ENCODE measurements around the gene DES. TPM values are rescaled to one million over a fixed set of nuclear protein-coding genes. Genes with fewer than 3 reads are reported as not detected.
A peak's percentile ranks its signal among the peaks of the same experiment; 100 is the strongest.

DES gene
- total RNA-seq, 2 donors from 2014 or later, result 6,561 to 7,652 TPM

DNA sequence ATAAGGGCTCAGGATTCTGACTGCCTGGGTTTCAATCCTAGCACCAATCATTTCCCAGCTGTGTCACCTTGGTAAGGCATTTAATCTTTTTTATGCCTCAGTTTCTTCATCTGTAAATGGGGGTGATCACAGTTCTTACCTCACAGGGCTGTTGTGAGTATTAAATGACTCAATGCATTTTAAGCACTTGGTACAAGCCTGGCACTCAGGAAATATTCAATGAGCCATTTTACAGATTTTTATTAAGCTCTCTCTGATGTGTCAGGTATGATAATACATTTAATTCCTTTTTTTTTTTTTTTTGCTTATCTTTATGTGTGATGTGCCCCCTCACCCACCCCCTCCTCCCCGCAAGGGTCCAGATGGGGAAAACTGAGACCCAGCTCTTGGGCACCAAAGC, 28.5 kb downstream of the DES start:
- intact Hi-C loops (cut with DNase I), result no loop called here
- no peak for DNase-seq (ENCODE audit: low spot score)

DNA sequence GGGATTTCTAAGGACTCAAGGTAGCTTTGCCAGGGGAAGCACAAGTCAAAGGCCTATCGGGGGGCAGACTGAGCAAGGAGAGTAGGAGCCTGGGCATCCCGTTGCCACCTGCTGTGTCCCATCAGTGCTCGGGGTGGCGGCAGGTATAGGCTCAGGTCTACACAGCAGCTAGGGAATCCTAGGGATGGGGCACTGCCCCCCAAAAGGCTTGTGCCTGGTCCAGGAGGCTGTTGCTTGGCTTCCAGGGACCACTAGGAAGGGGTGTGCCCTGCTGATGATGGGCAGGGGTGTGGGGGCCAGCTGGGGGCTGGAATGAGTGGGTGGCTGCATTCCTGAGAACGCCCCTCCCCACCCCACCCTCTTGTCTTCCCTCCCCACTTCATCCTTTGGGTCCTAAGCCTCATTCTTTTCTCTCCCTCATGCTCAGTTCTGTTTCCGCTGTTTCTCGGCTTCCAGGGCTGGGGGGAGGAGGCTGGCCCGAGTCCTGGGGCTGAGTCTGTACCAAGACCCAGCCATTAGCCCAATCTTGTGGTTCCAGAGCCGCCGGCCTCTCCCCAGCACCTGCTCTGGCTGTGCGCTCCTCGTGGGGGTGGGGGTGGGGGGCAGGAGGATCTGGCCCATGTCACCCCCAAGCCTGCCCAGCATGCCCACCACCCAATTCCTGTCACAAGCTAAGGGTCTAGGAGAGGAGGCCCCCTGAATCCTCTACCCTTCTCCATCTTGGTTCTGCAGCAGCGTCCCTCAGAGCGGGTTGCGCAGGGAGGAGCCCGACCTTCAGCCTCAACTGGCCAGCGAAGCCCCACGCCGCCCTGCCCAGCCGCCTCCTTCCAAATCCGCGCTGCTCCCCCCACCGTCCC, 29.3 kb downstream of the DES start:
- intact Hi-C loops (cut with DNase I), result no loop called here
- DNase-seq (ENCODE audit: low spot score), result peak; percentile 82

GRCh38 chr2:219448099-219448775, 30.1 kb downstream of the DES start:
- DNase-seq (ENCODE audit: low spot score), result peak; percentile 78
- intact Hi-C loops (cut with DNase I), result no loop called here

DNA sequence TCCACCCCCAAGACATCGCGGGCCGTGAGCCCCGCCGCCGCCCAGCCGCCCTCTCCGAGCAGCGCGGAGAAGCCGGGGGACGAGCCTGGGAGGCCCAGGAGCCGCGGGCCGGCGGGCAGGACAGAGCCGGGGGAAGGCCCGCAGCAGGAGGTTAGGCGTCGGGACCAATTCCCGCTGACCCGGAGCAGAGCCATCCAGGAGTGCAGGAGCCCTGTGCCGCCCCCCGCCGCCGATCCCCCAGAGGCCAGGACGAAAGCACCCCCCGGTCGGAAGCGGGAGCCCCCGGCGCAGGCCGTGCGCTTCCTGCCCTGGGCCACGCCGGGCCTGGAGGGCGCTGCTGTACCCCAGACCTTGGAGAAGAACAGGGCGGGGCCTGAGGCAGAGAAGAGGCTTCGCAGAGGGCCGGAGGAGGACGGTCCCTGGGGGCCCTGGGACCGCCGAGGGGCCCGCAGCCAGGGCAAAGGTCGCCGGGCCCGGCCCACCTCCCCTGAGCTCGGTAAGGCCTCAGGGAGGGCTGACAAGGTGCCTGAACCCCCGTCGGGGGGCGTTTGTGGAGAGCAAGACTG, 30.7 kb downstream of the DES start:
- intact Hi-C loops (cut with DNase I), result no loop called here
- peak; percentile 78 for DNase-seq (ENCODE audit: low spot score)

DNA sequence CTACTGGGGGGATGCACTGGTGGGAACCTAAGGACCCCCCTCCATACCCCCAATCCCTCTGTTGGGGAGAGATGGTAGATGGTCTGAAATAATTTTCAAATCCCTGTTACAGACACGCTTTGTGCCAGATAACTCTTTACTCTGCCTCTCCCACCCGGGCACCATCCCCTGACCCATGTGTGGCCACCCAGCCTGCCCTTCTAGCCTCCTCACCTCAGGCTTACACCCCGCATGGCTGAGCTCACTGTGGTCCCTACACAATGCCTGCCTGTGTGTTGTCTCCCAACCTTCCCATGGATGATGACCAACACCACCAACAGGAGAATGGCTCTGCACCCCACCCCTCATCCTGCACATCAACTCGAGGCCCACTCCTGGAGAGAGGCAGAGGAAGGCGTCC, 31.4 kb downstream of the DES start:
- peak; percentile 51 for DNase-seq (ENCODE audit: low spot score)

DNA sequence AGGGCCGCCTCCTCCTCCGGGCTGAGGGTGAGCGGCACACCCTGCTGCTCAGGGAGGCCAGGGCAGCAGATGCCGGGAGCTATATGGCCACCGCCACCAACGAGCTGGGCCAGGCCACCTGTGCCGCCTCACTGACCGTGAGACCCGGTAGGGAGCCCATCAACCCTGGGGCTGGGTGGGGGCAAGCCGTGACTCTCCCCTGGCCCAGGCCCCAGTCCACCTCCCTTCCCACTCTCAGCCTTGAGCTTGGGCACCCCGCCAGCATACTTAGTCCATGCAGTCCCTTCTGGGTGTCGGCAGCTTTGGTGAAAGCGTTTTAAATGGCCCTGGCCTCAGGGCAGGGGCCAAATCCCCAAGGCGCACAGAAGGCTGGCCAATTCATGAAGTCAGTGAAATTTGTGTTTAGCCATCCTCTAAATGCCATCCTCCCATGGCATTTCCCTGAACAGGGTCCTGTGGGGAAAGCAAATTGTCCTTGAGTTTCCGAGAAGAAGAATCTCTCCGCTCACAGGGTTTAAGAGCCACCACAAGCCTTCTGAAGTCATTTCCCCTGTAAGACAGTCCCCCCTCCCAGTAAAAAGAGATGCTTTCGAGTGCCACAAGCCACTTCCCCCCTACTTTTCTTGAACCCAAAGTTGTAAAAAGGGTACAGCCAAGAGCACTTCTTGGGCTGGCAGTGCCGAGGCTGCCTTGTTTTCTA, 33.6 kb downstream of the DES start:
- peak; percentile 91 for DNase-seq (ENCODE audit: low spot score)
- intact Hi-C loops (cut with DNase I), result no loop called here

More for the DNA sequence above, 31.4 kb downstream of the DES start:
- intact Hi-C loops (cut with DNase I), result no loop called here

GRCh38 chr2:219452361-219453317, 34.5 kb downstream of the DES start:
- peak; percentile 92 for DNase-seq (ENCODE audit: low spot score)
- intact Hi-C loops (cut with DNase I), result no loop called here

GRCh38 chr2:219453671-219454590, 35.8 kb downstream of the DES start:
- DNase-seq (ENCODE audit: low spot score), result peak; percentile 91

DNA sequence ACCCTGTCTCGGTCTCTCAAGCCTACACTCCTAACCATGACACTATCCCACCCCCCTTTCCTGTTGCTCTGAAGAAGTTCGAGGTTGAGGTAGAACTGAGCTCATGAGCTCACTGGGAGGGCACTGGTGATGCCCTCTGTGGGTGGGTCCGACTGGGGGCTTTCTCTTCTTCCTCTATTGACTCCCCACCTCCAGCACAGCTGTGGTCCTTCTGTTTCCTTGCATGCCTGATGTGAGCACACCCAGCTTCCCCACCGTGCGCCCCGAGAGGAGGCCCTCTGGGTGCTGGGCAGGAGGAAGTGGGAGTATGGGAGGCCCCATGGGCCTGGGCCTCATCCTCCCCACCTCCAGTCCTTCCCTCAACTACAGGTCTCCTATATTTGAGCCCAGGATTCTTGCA, 37.4 kb downstream of the DES start:
- intact Hi-C loops (cut with DNase I), result no loop called here
- DNase-seq (ENCODE audit: low spot score), result no peak

More at GRCh38 chr2:219453671-219454590, 35.8 kb downstream of the DES start:
- intact Hi-C loops (cut with DNase I), result no loop called here

DNA sequence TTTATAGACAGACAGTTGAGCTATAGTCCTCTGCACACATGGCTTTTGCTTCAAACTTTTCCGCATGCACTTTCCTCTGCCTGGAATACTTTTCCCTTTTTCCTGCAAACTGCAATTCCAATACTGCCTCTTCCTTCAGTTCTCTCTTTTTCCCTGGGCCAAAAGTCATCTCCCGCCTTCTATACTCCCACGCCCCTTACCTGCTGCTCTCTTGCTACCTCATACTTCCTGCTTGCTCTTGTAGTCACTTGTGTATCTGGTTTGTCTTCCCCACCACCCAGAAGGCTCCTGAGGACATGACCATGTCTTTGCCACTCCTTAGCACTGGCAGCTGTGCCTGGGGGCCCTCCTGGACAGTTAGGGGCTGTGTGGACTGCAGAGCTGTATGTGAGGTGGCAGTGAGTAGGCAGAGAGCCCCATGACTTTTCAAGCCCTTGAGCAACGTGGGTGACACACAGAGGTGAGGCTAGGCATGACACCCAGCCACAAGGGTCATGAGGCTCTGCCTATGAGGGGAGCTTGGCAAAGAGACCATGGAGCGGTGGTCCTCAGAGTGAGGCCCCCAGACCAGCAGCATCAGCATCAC, 39.7 kb downstream of the DES start:
- no peak for DNase-seq (ENCODE audit: low spot score)
- intact Hi-C loops (cut with DNase I), result no loop called here

DNA sequence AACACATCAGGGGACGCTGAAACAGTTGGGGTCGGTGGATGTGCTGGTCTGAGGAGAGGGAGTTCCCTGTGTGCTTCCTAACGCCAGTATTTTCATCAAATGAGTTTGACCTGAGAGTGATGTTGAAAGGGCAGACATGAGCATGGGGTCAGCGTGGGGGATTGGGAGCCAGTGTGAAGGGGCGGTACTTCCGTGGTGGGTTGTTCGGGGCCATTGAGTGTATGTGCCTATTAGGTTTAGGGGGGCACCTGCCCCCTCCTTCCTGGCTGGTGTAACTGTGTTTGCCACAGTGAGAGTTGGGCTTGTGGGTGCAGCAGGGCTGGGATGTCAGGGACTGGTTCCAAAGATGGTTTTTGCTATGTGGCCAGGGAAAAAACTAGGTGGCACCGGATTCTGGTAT, 40.8 kb downstream of the DES start:
- intact Hi-C loops (cut with DNase I), result no loop called here
- DNase-seq (ENCODE audit: low spot score), result no peak

- no peak for DNase-seq (ENCODE audit: low spot score)
- intact Hi-C loops (cut with DNase I), result no loop called here
These were observed 41.5 kb downstream of the DES start for GRCh38 chr2:219459460-219460311.

GRCh38 chr2:219460424-219460926, 42.3 kb downstream of the DES start:
- DNase-seq (ENCODE audit: low spot score), result peak; percentile 92

GRCh38 chr2:219461047-219461514, 42.9 kb downstream of the DES start:
- no peak for DNase-seq (ENCODE audit: low spot score)
- intact Hi-C loops (cut with DNase I), result no loop called here

More at GRCh38 chr2:219460424-219460926, 42.3 kb downstream of the DES start:
- intact Hi-C loops (cut with DNase I), result no loop called here

DNA sequence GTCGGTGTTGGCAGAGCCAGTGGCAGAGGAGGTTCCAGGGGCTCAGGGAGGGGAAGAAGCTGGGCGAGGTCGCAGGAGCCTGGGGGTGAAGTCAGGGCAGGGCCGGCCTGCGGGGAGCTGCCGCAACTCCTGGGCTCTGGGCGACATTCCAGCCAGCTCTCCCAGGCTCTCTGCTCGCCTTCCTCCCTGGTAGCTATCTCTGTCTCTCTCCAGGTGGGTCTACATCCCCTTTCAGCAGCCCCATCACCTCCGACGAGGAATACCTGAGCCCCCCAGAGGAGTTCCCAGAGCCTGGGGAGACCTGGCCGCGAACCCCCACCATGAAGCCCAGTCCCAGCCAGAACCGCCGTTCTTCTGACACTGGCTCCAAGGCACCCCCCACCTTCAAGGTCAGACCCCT, 43.5 kb downstream of the DES start:
- DNase-seq (ENCODE audit: low spot score), result no peak
- intact Hi-C loops (cut with DNase I), result no loop called here

DNA sequence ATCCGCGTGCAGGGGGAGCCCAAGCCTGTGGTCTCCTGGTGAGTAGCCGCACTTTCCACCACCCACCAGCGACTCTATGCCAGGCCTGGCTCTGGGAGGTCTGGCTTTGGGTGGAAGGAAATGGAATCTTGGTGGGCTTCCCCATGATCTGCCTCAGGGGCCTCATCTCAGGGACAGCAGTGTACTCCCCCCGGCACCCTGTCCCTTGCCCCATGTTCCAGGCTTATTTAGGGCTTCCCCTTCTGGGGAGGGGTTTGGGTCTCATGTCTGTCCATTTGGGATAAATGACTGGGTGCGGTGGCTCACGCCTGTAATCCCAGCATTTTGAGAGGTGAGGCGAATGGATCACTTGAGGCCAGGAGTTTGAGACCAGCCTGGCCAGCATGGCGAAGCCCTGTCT, 44.2 kb downstream of the DES start:
- no peak for DNase-seq (ENCODE audit: low spot score)
- intact Hi-C loops (cut with DNase I), result no loop called here

All from posterior vena cava (tissue), 2 donors.